ENCODE data around the gene TRAPPC11. TPM values are rescaled to one million over a fixed set of nuclear protein-coding genes. Genes with fewer than 3 reads are reported as not detected.

The TRAPPC11 gene
- total RNA-seq, 2 donors from 2014 or later: 38.4 to 49.7 TPM

GRCh38 chr4:183738081-183738673 is 79.1 kb downstream of the TRAPPC11 start:
- H3K4me1 ChIP-seq (ENCODE audit: control insufficient read depth, insufficient read depth, low read length): no peaks in the 10 kb centered on the region
- H3K27ac Mint-ChIP-seq: no peak overlapping the region
- no peak for TF ChIP-seq CTCF (conservative IDR thresholded peaks at IDR 0.05)
- no peak overlapping the region for H3K4me3 Mint-ChIP-seq
- DNase-seq: no peak
- H3K27ac ChIP-seq (ENCODE audit: low read depth, low read length): no peak overlapping the region
- H3K36me3 ChIP-seq (ENCODE audit: control insufficient read depth, insufficient read depth, low read length): no peaks in the 10 kb centered on the region
- no peak overlapping the region for H3K9ac ChIP-seq (ENCODE audit: extremely low read depth, low read length, poor library complexity, severe bottlenecking)
- H3K27me3 Mint-ChIP-seq (ENCODE audit: insufficient read depth): no peaks in the 10 kb centered on the region
- no peaks in the 10 kb centered on the region for H3K27me3 ChIP-seq (ENCODE audit: control insufficient read depth, insufficient read depth, low read length, poor library complexity, severe bottlenecking)
- peaks cover 8% of the 10 kb centered on the region for H3K9me3 Mint-ChIP-seq
- H3K36me3 Mint-ChIP-seq (ENCODE audit: low read depth): no peaks in the 10 kb centered on the region
- no peaks in the 10 kb centered on the region for H3K4me1 Mint-ChIP-seq
- no peak overlapping the region for H3K4me3 ChIP-seq (ENCODE audit: low read length)
- WGBS, 2 experiments (ENCODE audit: insufficient coverage in 1 of 2, insufficient read length in 1 of 2): 81 to 91% methylated on average over 7 to 10 of the region's 10 CpGs
- H3K9me3 ChIP-seq (ENCODE audit: control insufficient read depth, low read length): no peaks in the 10 kb centered on the region

- no peak for TF ChIP-seq CTCF (conservative IDR thresholded peaks at IDR 0.05)
Measured at GRCh38 chr4:183738961-183739360, 79.9 kb downstream of the TRAPPC11 start.

GRCh38 chr4:183746305-183747229 is 87.5 kb downstream of the TRAPPC11 start:
- H3K4me1 Mint-ChIP-seq: no peaks in the 10 kb centered on the region
- Histone ChIP-seq H3K9me3 (ENCODE audit: control insufficient read depth, low read length) (no peaks in the 10 kb centered on the region), H3K4me1 (ENCODE audit: control insufficient read depth, insufficient read depth, low read length) (no peaks in the 10 kb centered on the region), H3K36me3 (ENCODE audit: control insufficient read depth, insufficient read depth, low read length) (no peaks in the 10 kb centered on the region), H3K9ac (ENCODE audit: extremely low read depth, low read length, poor library complexity, severe bottlenecking) (no peak overlapping the region), H3K4me3 (ENCODE audit: low read length) (no peak overlapping the region), H3K27me3 (ENCODE audit: control insufficient read depth, insufficient read depth, low read length, poor library complexity, severe bottlenecking) (no peaks in the 10 kb centered on the region), H3K27ac (ENCODE audit: low read depth, low read length) (no peak overlapping the region)
- H3K9me3 Mint-ChIP-seq: peaks cover 37% of the 10 kb centered on the region
- DNase-seq: peak; percentile 37
- H3K36me3 Mint-ChIP-seq (ENCODE audit: low read depth): no peaks in the 10 kb centered on the region
- peaks cover 3% of the 10 kb centered on the region for H3K27me3 Mint-ChIP-seq (ENCODE audit: insufficient read depth)
- TF ChIP-seq CTCF (conservative IDR thresholded peaks at IDR 0.05): no peak
- 93 to 95% methylated on average over 30 to 48 of the region's 48 CpGs for WGBS, 2 experiments (ENCODE audit: insufficient coverage in 1 of 2, insufficient read length in 1 of 2)
- H3K27ac Mint-ChIP-seq: no peak overlapping the region
- H3K4me3 Mint-ChIP-seq: no peak overlapping the region

More at GRCh38 chr4:183738961-183739360, 79.9 kb downstream of the TRAPPC11 start:
- Mint-ChIP-seq H3K27me3 (ENCODE audit: insufficient read depth) (no peaks in the 10 kb centered on the region), H3K4me1 (no peaks in the 10 kb centered on the region), H3K9me3 (peaks cover 8% of the 10 kb centered on the region), H3K36me3 (ENCODE audit: low read depth) (no peaks in the 10 kb centered on the region), H3K4me3 (no peak overlapping the region), H3K27ac (no peak overlapping the region)
- no peaks in the 10 kb centered on the region for H3K9me3 ChIP-seq (ENCODE audit: control insufficient read depth, low read length)
- no peaks in the 10 kb centered on the region for H3K4me1 ChIP-seq (ENCODE audit: control insufficient read depth, insufficient read depth, low read length)
- no peak overlapping the region for H3K4me3 ChIP-seq (ENCODE audit: low read length)
- no peak overlapping the region for H3K27ac ChIP-seq (ENCODE audit: low read depth, low read length)
- no peak for DNase-seq
- H3K27me3 ChIP-seq (ENCODE audit: control insufficient read depth, insufficient read depth, low read length, poor library complexity, severe bottlenecking): no peaks in the 10 kb centered on the region
- H3K9ac ChIP-seq (ENCODE audit: extremely low read depth, low read length, poor library complexity, severe bottlenecking): no peak overlapping the region
- H3K36me3 ChIP-seq (ENCODE audit: control insufficient read depth, insufficient read depth, low read length): no peaks in the 10 kb centered on the region
- WGBS, 2 experiments (ENCODE audit: insufficient coverage in 1 of 2, insufficient read length in 1 of 2): 80 to 89% methylated on average over 1 to 4 of the region's 4 CpGs
